GM12878 (cell line): ENCODE measurements around the gene UBR2. TPM values are rescaled to one million over a fixed set of nuclear protein-coding genes. Genes with fewer than 3 reads are reported as not detected.

Experiments used
- ATAC-seq: fragments of 200-7000 bp; cut with Tn5 transposase; 3 replicates; pipeline ENCODE4 v1.9.1; 2020; ENCODE audit warnings: mild to moderate bottlenecking, moderate library complexity
- BruUV-seq: library from RNA; stranded (reverse); fragments of 400-500 nt; replicated peaks from 2 replicates; lab custom pipeline; 2021; lab: Mats Ljungman, UMichigan
- CTCF ChIA-PET: fragments of 300-600 bp; sonication (Branson Sonifier 250); formaldehyde crosslinking; extraction: SDS; loops from one replicate; lab custom pipeline; 2021; ENCODE audit warnings: inconsistent platforms; lab: Yijun Ruan, JAX
- POLR2A ChIA-PET: fragments of 350-600 bp; formaldehyde crosslinking; extraction: SDS; loops from one replicate; lab custom pipeline; 2021; ENCODE audit warnings: inconsistent platforms; lab: Charles Lee
- RAD21 ChIA-PET: fragments of 300-600 bp; sonication (Branson Sonifier 250); formaldehyde crosslinking; loops from one replicate; lab custom pipeline; 2023; ENCODE audit warnings: antibody characterized with exemption; ENCODE audit not compliant: unreplicated experiment; lab: Charles Lee
- SMC1A ChIA-PET: fragments of 300-600 bp; sonication (Branson Sonifier 250); formaldehyde crosslinking; loops from one replicate; lab custom pipeline; 2023; ENCODE audit not compliant: unreplicated experiment, uncharacterized antibody; lab: Charles Lee
- DNase-seq: peaks from one replicate; pipeline ENCODE4 v3.0.0-alpha.2; 2011; ENCODE audit warnings: low read depth, low spot score
- FAIRE-seq: peaks from 3 replicates; lab custom pipeline; 2011; peaks lifted over from hg19 to GRCh38; lab: Jason Lieb, UNC
- H2AFZ ChIP-seq: 2 replicates; pipeline ENCODE4 v1.6.0; 2011; ENCODE audit warnings: low read depth, low read length, control low read depth; ENCODE audit not compliant: control insufficient read depth
- H3K27ac ChIP-seq: 2 replicates; pipeline ENCODE4 v1.5.1; 2011; ENCODE audit warnings: control low read depth; ENCODE audit not compliant: control insufficient read depth, insufficient read depth
- H3K27me3 ChIP-seq, 2 experiments: replicated peaks in 1 of 2; 2 replicates each; pipeline versions ENCODE4 v1.6.0 to v1.6.1; 2011; ENCODE audit warnings: low read length in 1 of 2; ENCODE audit not compliant: control insufficient read depth in 2 of 2, insufficient read depth in 2 of 2
- H3K36me3 ChIP-seq, 2 experiments: 2 replicates each; pipeline ENCODE4 v1.5.1; 2011; ENCODE audit warnings: low read length in 1 of 2; ENCODE audit not compliant: control insufficient read depth in 2 of 2, insufficient read depth in 2 of 2
- H3K4me1 ChIP-seq: 2 replicates; pipeline ENCODE4 v1.6.1; 2011; ENCODE audit warnings: mild to moderate bottlenecking, low read length, moderate library complexity, mixed read lengths; ENCODE audit not compliant: control insufficient read depth, insufficient read depth
- H3K4me2 ChIP-seq: 2 replicates; pipeline ENCODE4 v1.6.0; 2011; ENCODE audit warnings: control low read depth; ENCODE audit not compliant: control insufficient read depth, insufficient read depth
- H3K4me3 ChIP-seq: fragments of 200-600 bp; sonication (generic); 2 replicates; pipeline ENCODE4 v1.5.1; 2016
- H3K79me2 ChIP-seq: 2 replicates; pipeline ENCODE4 v1.6.0; 2011; ENCODE audit warnings: low read length; ENCODE audit not compliant: control insufficient read depth, insufficient read depth
- H3K9ac ChIP-seq: 2 replicates; pipeline ENCODE4 v1.8.0; 2011; ENCODE audit warnings: low read length, control low read depth, mixed read lengths; ENCODE audit not compliant: control insufficient read depth, insufficient read depth
- H3K9me3 ChIP-seq: replicated peaks from 3 replicates; pipeline ENCODE4 v1.5.1; 2011; ENCODE audit warnings: mild to moderate bottlenecking, low read length; ENCODE audit not compliant: control insufficient read depth, insufficient read depth
- H4K20me1 ChIP-seq: 2 replicates; pipeline ENCODE4 v1.6.0; 2011; ENCODE audit not compliant: control insufficient read depth, insufficient read depth
- ATF2 ChIP-seq: IDR thresholded peaks from 2 replicates; pipeline ENCODE4 v1.6.1; 2012; ENCODE audit warnings: low read length, inconsistent platforms
- CBFB ChIP-seq: IDR thresholded peaks from 2 replicates; pipeline ENCODE4 v1.6.1; 2016; ENCODE audit warnings: antibody characterized with exemption, low read depth
- CBX3 ChIP-seq: fragments of 200-600 bp; sonication (generic); IDR thresholded peaks from 2 replicates; pipeline ENCODE4 v1.6.1; 2016; ENCODE audit warnings: low read depth, borderline replicate concordance
- EP300 ChIP-seq, 2 experiments: fragments of 150-350 bp in 1 of 2; IDR thresholded peaks; 2 replicates each; pipeline ENCODE4 v1.6.1; 2011 to 2012; ENCODE audit warnings: low read depth in 2 of 2, low read length in 2 of 2, borderline replicate concordance in 1 of 2, improper control_type of control experiment in 1 of 2, inconsistent platforms in 1 of 2; ENCODE audit not compliant: control insufficient read depth in 1 of 2
- FOXM1 ChIP-seq: IDR thresholded peaks from 2 replicates; pipeline ENCODE4 v1.6.1; 2012; ENCODE audit warnings: low read depth, mild to moderate bottlenecking, inconsistent platforms, low read length, moderate library complexity
- NRF1 ChIP-seq: conservative IDR thresholded peaks from 2 replicates; pipeline ENCODE4 v1.6.1; 2011; ENCODE audit warnings: mild to moderate bottlenecking, low read depth, low read length, improper control_type of control experiment
- PAX8 ChIP-seq: fragments of 450-650 bp; IDR thresholded peaks from 2 replicates; pipeline ENCODE4 v1.6.1; 2017; ENCODE audit warnings: mild to moderate bottlenecking, moderate library complexity
- PKNOX1 ChIP-seq: fragments of 450-650 bp; IDR thresholded peaks from 2 replicates; pipeline ENCODE4 v1.6.1; 2016; ENCODE audit warnings: mild to moderate bottlenecking
- SIX5 ChIP-seq: IDR thresholded peaks from 2 replicates; pipeline ENCODE4 v1.6.1; 2011; ENCODE audit warnings: mild to moderate bottlenecking, low read depth, low read length, moderate library complexity; ENCODE audit not compliant: severe bottlenecking
- SP1 ChIP-seq: IDR thresholded peaks from one replicate; pipeline ENCODE4 v1.6.1; 2011; ENCODE audit warnings: low read depth, low read length
- WGBS: methylation state at CpG from one replicate; pipeline ENCODE4 v1.1.6; 2016; ENCODE audit warnings: low lambda C conversion rate; ENCODE audit not compliant: insufficient replicate concordance, insufficient coverage; ENCODE audit errors: missing lambda C conversion rate; 5-methylcytosine and 5-hydroxymethylcytosine counted together
- in situ Hi-C: fragments of 300-500 bp; cut with MboI; formaldehyde crosslinking; loops from 9 replicates; pipeline ENCODE4 v1.14.3; 2018; ENCODE audit warnings: mixed read lengths
- intact Hi-C: fragments of 100-400 bp; cut with micrococcal nuclease; formaldehyde crosslinking; loops from one replicate; pipeline ENCODE4 v1.14.2; 2022; ENCODE audit not compliant: unreplicated experiment
- polyA plus RNA-seq, 11 experiments: library from polyadenylated mRNA; depleted of rRNA in 4 of 11; unstranded in 6 of 11; stranded (reverse) in 5 of 11; fragments of >200 nt; fragmentation: Nextera tagmentation in 4 of 11; fragmentation: Illumina TruSeq in 1 of 11; extraction: Ambion mirVana in 4 of 11; extraction: Trizol in 1 of 11; gene quantifications; 1 replicate in 1 of 11; 2 replicates in 10 of 11; pipeline versions ENCODE4 v1.2.1 to v1.2.3, GENCODE V29; 2011 to 2016; ENCODE audit warnings: inconsistent platforms in 2 of 11, missing spikeins in 2 of 11, low read depth in 1 of 11
- total RNA-seq, 4 experiments: library from RNA; depleted of rRNA in 3 of 4; stranded (reverse); fragments of >200 nt in 3 of 4; fragmentation: Illumina TruSeq in 1 of 4; extraction: Trizol in 1 of 4; gene quantifications; 2 replicates each; pipeline versions ENCODE4 v1.2.1 to v1.2.3, GENCODE V29; 2013 to 2021
- TF ChIP-seq, protein P1 (sequence below): fragments of 450-650 bp; IDR thresholded peaks from 2 replicates; pipeline ENCODE4 v1.6.1; 2018; ENCODE audit warnings: borderline replicate concordance, mild to moderate bottlenecking; ENCODE audit not compliant: partially characterized antibody
- TF ChIP-seq, protein P2 (sequence below): IDR thresholded peaks from 2 replicates; pipeline ENCODE4 v1.6.1; 2012; ENCODE audit warnings: mild to moderate bottlenecking, low read depth, low read length
- TF ChIP-seq, protein P3 (sequence below): fragments of 450-650 bp; IDR thresholded peaks from 2 replicates; pipeline ENCODE4 v1.6.1; 2017; ENCODE audit warnings: low read depth, mild to moderate bottlenecking, moderate library complexity

UBR2 gene
- total and polyA plus RNA-seq, 10 of the 15 experiments (the other 5 are each of a cell fraction or from before 2014, with no cell fraction given), result 2.3 to 18.4 (median 9.6) TPM

- TF ChIP-seq, protein P1, sequence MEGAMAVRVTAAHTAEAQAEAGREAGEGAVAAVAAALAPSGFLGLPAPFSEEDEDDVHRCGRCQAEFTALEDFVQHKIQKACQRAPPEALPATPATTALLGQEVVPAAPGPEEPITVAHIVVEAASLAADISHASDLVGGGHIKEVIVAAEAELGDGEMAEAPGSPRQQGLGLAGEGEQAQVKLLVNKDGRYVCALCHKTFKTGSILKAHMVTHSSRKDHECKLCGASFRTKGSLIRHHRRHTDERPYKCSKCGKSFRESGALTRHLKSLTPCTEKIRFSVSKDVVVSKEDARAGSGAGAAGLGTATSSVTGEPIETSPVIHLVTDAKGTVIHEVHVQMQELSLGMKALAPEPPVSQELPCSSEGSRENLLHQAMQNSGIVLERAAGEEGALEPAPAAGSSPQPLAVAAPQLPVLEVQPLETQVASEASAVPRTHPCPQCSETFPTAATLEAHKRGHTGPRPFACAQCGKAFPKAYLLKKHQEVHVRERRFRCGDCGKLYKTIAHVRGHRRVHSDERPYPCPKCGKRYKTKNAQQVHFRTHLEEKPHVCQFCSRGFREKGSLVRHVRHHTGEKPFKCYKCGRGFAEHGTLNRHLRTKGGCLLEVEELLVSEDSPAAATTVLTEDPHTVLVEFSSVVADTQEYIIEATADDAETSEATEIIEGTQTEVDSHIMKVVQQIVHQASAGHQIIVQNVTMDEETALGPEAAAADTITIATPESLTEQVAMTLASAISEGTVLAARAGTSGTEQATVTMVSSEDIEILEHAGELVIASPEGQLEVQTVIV, result no peak
- TF ChIP-seq, protein P2, sequence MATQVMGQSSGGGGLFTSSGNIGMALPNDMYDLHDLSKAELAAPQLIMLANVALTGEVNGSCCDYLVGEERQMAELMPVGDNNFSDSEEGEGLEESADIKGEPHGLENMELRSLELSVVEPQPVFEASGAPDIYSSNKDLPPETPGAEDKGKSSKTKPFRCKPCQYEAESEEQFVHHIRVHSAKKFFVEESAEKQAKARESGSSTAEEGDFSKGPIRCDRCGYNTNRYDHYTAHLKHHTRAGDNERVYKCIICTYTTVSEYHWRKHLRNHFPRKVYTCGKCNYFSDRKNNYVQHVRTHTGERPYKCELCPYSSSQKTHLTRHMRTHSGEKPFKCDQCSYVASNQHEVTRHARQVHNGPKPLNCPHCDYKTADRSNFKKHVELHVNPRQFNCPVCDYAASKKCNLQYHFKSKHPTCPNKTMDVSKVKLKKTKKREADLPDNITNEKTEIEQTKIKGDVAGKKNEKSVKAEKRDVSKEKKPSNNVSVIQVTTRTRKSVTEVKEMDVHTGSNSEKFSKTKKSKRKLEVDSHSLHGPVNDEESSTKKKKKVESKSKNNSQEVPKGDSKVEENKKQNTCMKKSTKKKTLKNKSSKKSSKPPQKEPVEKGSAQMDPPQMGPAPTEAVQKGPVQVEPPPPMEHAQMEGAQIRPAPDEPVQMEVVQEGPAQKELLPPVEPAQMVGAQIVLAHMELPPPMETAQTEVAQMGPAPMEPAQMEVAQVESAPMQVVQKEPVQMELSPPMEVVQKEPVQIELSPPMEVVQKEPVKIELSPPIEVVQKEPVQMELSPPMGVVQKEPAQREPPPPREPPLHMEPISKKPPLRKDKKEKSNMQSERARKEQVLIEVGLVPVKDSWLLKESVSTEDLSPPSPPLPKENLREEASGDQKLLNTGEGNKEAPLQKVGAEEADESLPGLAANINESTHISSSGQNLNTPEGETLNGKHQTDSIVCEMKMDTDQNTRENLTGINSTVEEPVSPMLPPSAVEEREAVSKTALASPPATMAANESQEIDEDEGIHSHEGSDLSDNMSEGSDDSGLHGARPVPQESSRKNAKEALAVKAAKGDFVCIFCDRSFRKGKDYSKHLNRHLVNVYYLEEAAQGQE, result no peak
- TF ChIP-seq CBX3, result no peak
Observed at GRCh38 chr6:42525206-42525605, 38.6 kb upstream of the UBR2 start (continued).

DNA sequence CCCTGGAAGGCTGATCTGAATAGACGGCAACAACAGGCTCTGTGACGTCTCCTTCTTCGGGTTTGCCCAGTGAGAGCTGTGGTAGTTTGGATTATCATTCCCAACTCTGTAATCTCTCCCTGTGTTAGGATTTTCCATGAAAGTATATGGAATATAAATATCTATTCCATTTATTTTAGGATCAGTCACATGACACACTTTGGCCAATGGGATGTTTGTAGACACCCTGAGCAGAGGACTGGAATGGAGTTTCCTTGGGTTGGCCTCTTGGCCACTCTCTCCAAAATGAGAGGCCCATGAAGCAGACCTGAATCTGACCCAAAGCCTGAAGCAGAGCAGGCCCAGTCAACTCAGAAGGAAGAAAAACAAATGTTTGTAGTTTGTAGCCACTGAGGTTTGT lies 37.2 kb upstream of the UBR2 start:
- SMC1A ChIA-PET, result no interaction called here
- no peak overlapping the region for H3K27ac ChIP-seq
- in situ Hi-C loops (no loop called here), intact Hi-C loops (no loop called here)
- no peak overlapping the region for H2AFZ ChIP-seq
- RAD21 ChIA-PET, result no interaction called here
- POLR2A ChIA-PET, result interaction anchor here (0.7 kb wide), 1 partner anchor 76 kb away, joined by 10 read pairs; no protein-coding TSS in a partner anchor
- H3K9me3 ChIP-seq, result no peaks in the 10 kb centered on the region
- H3K9ac ChIP-seq, result no peak overlapping the region
- FAIRE-seq (no peak), ATAC-seq (no peak), DNase-seq (no peak)
- H4K20me1 ChIP-seq, result no peaks in the 10 kb centered on the region
- CTCF ChIA-PET, result no interaction called here
- H3K79me2 ChIP-seq, result no peaks in the 10 kb centered on the region
- peaks cover 4% of the 10 kb centered on the region for H3K4me1 ChIP-seq
- 98% methylated on average over 3 of the region's 3 CpGs for whole genome bisulfite sequencing
- no peak overlapping the region for H3K4me3 ChIP-seq
- no peaks in the 10 kb centered on the region for H3K27me3 ChIP-seq
- BruUV-seq, result no TSS peak
- no peaks in the 10 kb centered on the region for H3K36me3 ChIP-seq
- H3K4me2 ChIP-seq, result no peak overlapping the region
- TF ChIP-seq SIX5 (no peak), FOXM1 (no peak), SP1 (no peak), ATF2 (no peak), EP300 (IDR thresholded peaks at IDR 0.05; ENCODE audit: borderline replicate concordance in 1 of 2, control insufficient read depth in 1 of 2, low read depth in 2 of 2, low read length in 2 of 2) (no peak), CBFB (no peak), PKNOX1 (no peak), PAX8 (no peak), NRF1 (no peak)
- TF ChIP-seq, protein P3, sequence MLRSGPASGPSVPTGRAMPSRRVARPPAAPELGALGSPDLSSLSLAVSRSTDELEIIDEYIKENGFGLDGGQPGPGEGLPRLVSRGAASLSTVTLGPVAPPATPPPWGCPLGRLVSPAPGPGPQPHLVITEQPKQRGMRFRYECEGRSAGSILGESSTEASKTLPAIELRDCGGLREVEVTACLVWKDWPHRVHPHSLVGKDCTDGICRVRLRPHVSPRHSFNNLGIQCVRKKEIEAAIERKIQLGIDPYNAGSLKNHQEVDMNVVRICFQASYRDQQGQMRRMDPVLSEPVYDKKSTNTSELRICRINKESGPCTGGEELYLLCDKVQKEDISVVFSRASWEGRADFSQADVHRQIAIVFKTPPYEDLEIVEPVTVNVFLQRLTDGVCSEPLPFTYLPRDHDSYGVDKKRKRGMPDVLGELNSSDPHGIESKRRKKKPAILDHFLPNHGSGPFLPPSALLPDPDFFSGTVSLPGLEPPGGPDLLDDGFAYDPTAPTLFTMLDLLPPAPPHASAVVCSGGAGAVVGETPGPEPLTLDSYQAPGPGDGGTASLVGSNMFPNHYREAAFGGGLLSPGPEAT, result no peak
